HEK293T (cell line): ENCODE results near the gene SLC2A5.
"Not testable (repeated sequence)": the region's sequence is repeated elsewhere in the genome, so short reads cannot be mapped to it uniquely, and the experiment has no call there.

Experiments used
- BHLHE40 ChIP-seq: fragments of 450-650 bp; IDR thresholded peaks from 2 replicates; pipeline ENCODE4 v1.6.1; 2016; ENCODE audit warnings: mild to moderate bottlenecking, moderate library complexity, borderline replicate concordance
- CTBP1 ChIP-seq: fragments of 450-650 bp; IDR thresholded peaks from 2 replicates; pipeline ENCODE4 v1.6.1; 2016; ENCODE audit warnings: borderline replicate concordance
- FOXA1 ChIP-seq: fragments of 450-650 bp; IDR thresholded peaks from 2 replicates; pipeline ENCODE4 v1.6.1; 2016; ENCODE audit warnings: mild to moderate bottlenecking
- FOXK2 ChIP-seq: fragments of 450-650 bp; IDR thresholded peaks from 2 replicates; pipeline ENCODE4 v1.6.1; 2016; ENCODE audit warnings: mild to moderate bottlenecking
- FOXM1 ChIP-seq: fragments of 450-650 bp; IDR thresholded peaks from 2 replicates; pipeline ENCODE4 v1.6.1; 2017; ENCODE audit warnings: mild to moderate bottlenecking, borderline replicate concordance
- L3MBTL2 ChIP-seq: fragments of 450-650 bp; conservative IDR thresholded peaks from 2 replicates; pipeline ENCODE4 v1.6.1; 2016; ENCODE audit warnings: mild to moderate bottlenecking
- LEF1 ChIP-seq: fragments of 450-650 bp; IDR thresholded peaks from 2 replicates; pipeline ENCODE4 v1.6.1; 2017; ENCODE audit warnings: mild to moderate bottlenecking, borderline replicate concordance
- NFRKB ChIP-seq: fragments of 450-650 bp; IDR thresholded peaks from 2 replicates; pipeline ENCODE4 v1.6.1; 2016; ENCODE audit warnings: mild to moderate bottlenecking, moderate library complexity
- SP1 ChIP-seq: fragments of 450-650 bp; IDR thresholded peaks from 2 replicates; pipeline ENCODE4 v1.6.1; 2017
- SUZ12 ChIP-seq: fragments of 450-650 bp; IDR thresholded peaks from 2 replicates; pipeline ENCODE4 v1.6.1; 2016; ENCODE audit warnings: mild to moderate bottlenecking
- TARDBP ChIP-seq: fragments of 450-650 bp; IDR thresholded peaks from 2 replicates; pipeline ENCODE4 v1.6.1; 2016
- ZNF384 ChIP-seq: fragments of 450-650 bp; IDR thresholded peaks from 2 replicates; pipeline ENCODE4 v1.6.1; 2016
- TF ChIP-seq, protein P1 (sequence below): fragments of 450-650 bp; IDR thresholded peaks from 2 replicates; pipeline ENCODE4 v1.6.1; 2016

DNA sequence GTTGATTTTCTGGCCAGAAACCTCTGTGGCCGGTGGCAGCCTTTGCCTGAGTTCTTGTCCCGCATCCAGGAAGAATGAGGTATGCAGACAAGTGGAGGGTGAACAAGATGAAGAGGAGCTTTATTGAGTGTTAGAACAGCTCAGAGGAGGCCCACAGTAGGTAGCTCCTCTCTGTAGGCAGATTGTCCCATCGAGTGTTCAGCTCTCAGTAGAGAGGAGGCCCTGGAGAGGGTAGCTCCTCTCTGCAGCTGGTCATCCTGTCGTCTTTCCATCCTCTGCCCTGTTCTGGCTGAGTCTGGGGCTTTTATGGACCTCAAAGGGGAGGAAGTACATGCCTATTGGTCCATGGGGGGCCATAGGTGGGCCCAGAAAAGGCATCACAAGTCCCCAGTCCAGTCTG lies 38.4 kb downstream of the SLC2A5 start:
- not testable (repeated sequence) for TF ChIP-seq BHLHE40, SUZ12, NFRKB, TARDBP, L3MBTL2, FOXK2, LEF1, ZNF384, CTBP1, SP1, FOXA1, FOXM1
- TF ChIP-seq, protein P1, sequence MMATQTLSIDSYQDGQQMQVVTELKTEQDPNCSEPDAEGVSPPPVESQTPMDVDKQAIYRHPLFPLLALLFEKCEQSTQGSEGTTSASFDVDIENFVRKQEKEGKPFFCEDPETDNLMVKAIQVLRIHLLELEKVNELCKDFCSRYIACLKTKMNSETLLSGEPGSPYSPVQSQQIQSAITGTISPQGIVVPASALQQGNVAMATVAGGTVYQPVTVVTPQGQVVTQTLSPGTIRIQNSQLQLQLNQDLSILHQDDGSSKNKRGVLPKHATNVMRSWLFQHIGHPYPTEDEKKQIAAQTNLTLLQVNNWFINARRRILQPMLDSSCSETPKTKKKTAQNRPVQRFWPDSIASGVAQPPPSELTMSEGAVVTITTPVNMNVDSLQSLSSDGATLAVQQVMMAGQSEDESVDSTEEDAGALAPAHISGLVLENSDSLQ: not testable (repeated sequence)
